OCI-LY1 (cell line): ENCODE results near the gene CYP20A1.
"Not testable (repeated sequence)": the region's sequence is repeated elsewhere in the genome, so short reads cannot be mapped to it uniquely, and the experiment has no call there.

ENCODE experiments used
- H2AFZ ChIP-seq: fragments of 200-600 bp; sonication (generic), shearing (Covaris generic); 2 replicates; pipeline ENCODE4 v1.6.0; 2014; ENCODE audit warnings: antibody characterized with exemption, mild to moderate bottlenecking, low read length
- H3F3A ChIP-seq: fragments of 200-600 bp; sonication (generic), shearing (Covaris generic); 2 replicates; pipeline ENCODE4 v1.6.0; 2014; ENCODE audit warnings: mild to moderate bottlenecking, antibody characterized with exemption, low read length, moderate library complexity; ENCODE audit not compliant: insufficient read depth
- H3K27ac ChIP-seq: fragments of 200-600 bp; sonication (generic); 2 replicates; pipeline ENCODE4 v1.5.1; 2014; ENCODE audit warnings: low read length, mixed run types, mild to moderate bottlenecking, low read depth; ENCODE audit not compliant: poor library complexity, severe bottlenecking
- H3K27me3 ChIP-seq: fragments of 200-600 bp; sonication (generic); 2 replicates; pipeline ENCODE4 v1.6.0; 2014; ENCODE audit warnings: antibody characterized with exemption, mild to moderate bottlenecking, low read length, moderate library complexity; ENCODE audit not compliant: insufficient read depth
- H3K36me3 ChIP-seq: fragments of 200-600 bp; sonication (generic); 2 replicates; pipeline ENCODE4 v1.6.1; 2014; ENCODE audit warnings: mild to moderate bottlenecking, antibody characterized with exemption, low read length, moderate library complexity, mixed read lengths; ENCODE audit not compliant: insufficient read depth
- H3K4me1 ChIP-seq: fragments of 200-600 bp; sonication (generic); 2 replicates; pipeline ENCODE4 v1.5.1; 2014; ENCODE audit warnings: mild to moderate bottlenecking, low read length, moderate library complexity; ENCODE audit not compliant: insufficient read depth, severe bottlenecking
- H3K4me2 ChIP-seq: fragments of 200-600 bp; sonication (generic), shearing (Covaris generic); 2 replicates; pipeline ENCODE4 v1.6.1; 2014; ENCODE audit warnings: low read length
- H3K4me3 ChIP-seq: fragments of 200-600 bp; sonication (generic); 2 replicates; pipeline ENCODE4 v1.5.1; 2014; ENCODE audit warnings: low read length, low read depth, mild to moderate bottlenecking, mixed read lengths; ENCODE audit not compliant: poor library complexity, severe bottlenecking
- H3K79me2 ChIP-seq: fragments of 200-600 bp; shearing (Covaris generic); 2 replicates; pipeline ENCODE4 v1.6.1; 2016; ENCODE audit warnings: mixed run types, low read length, mixed read lengths; ENCODE audit not compliant: insufficient read depth
- H3K9ac ChIP-seq: fragments of 200-600 bp; sonication (generic), shearing (Covaris generic); 2 replicates; pipeline ENCODE4 v1.6.1; 2014; ENCODE audit warnings: mild to moderate bottlenecking, low read length, mixed read lengths
- H3K9me2 ChIP-seq: fragments of 200-600 bp; sonication (generic), shearing (Covaris generic); 2 replicates; pipeline ENCODE4 v1.6.1; 2014; ENCODE audit warnings: low read depth, mild to moderate bottlenecking, low read length, mixed read lengths
- H3K9me3 ChIP-seq: fragments of 200-600 bp; shearing (Covaris generic); 2 replicates; pipeline ENCODE4 v1.6.1; 2014; ENCODE audit warnings: low read length, mixed read lengths
- H4K20me1 ChIP-seq: fragments of 200-600 bp; sonication (generic), shearing (Covaris generic); 2 replicates; pipeline ENCODE4 v1.6.0; 2016; ENCODE audit warnings: mild to moderate bottlenecking, low read length; ENCODE audit not compliant: insufficient read depth
- CTCF ChIP-seq: fragments of 200-600 bp; sonication (generic), shearing (Covaris generic); IDR thresholded peaks from 2 replicates; pipeline ENCODE4 v1.5.1; 2017; ENCODE audit warnings: mild to moderate bottlenecking, antibody characterized with exemption, low read length, moderate library complexity, mixed read lengths
- EZH2 ChIP-seq: fragments of 200-600 bp; sonication (generic), shearing (Covaris generic); IDR thresholded peaks from 2 replicates; pipeline ENCODE4 v1.8.0; 2017; ENCODE audit warnings: borderline replicate concordance, mixed run types, mild to moderate bottlenecking, antibody characterized with exemption, low read length, moderate library complexity, mixed read lengths

The CYP20A1 gene

DNA sequence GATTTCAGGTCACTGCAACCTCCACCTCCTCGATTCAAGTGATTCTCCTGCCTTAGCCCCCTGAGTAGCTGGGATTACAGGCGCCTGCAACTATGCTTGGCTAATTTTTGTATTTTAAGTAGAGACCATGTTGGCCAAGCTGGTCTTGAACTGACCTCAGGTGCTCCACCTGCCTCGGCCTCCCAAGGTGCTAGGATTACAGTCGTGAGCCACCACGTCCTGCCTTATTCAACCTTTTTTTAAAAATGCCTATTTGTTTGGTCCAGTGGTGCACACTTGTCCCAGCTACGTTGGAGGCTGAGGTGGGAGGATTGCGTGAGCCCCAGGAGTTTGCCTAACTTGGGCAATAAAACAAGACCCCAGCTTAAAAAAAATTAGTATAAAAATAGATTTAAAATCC is 43.3 kb downstream of the CYP20A1 start:
- Histone ChIP-seq H3K4me1 (no peaks in the 10 kb centered on the region), H2AFZ (no peak overlapping the region), H3K4me2 (no peak overlapping the region), H3K36me3 (peaks cover 26% of the 10 kb centered on the region; the same call in 1 of the 2 replicates), H3K9me3 (no peaks in the 10 kb centered on the region), H3K27ac (no peak overlapping the region), H3F3A (no peaks in the 10 kb centered on the region), H3K27me3 (no peaks in the 10 kb centered on the region), H4K20me1 (no peaks in the 10 kb centered on the region), H3K9ac (no peak overlapping the region), H3K79me2 (no peaks in the 10 kb centered on the region), H3K4me3 (no peak overlapping the region), H3K9me2 (no peaks in the 10 kb centered on the region)
- TF ChIP-seq EZH2 (no peak), CTCF (no peak)

- H3K36me3 ChIP-seq, result peaks cover 7% of the 10 kb centered on the region; the same call in 1 of the 2 replicates
Observed at GRCh38 chr2:203286532-203286931, 47.7 kb downstream of the CYP20A1 start.

GRCh38 chr2:203301667-203302066 is 62.8 kb downstream of the CYP20A1 start:
- no peaks in the 10 kb centered on the region for H3K36me3 ChIP-seq
- no peak overlapping the region for H3K27ac ChIP-seq
- H3K9me2 ChIP-seq, result no peaks in the 10 kb centered on the region
- H2AFZ ChIP-seq, result no peak overlapping the region
- H3K4me3 ChIP-seq, result no peak overlapping the region
- no peaks in the 10 kb centered on the region for H3K27me3 ChIP-seq
- no peak for TF ChIP-seq CTCF
- TF ChIP-seq EZH2, result no peak
- no peaks in the 10 kb centered on the region for H3K4me1 ChIP-seq
- H3K9me3 ChIP-seq, result no peaks in the 10 kb centered on the region
- no peaks in the 10 kb centered on the region for H3K79me2 ChIP-seq
- no peaks in the 10 kb centered on the region for H3F3A ChIP-seq
- H4K20me1 ChIP-seq, result no peaks in the 10 kb centered on the region
- H3K4me2 ChIP-seq, result no peak overlapping the region
- H3K9ac ChIP-seq, result no peak overlapping the region

More at GRCh38 chr2:203286532-203286931, 47.7 kb downstream of the CYP20A1 start:
- no peaks in the 10 kb centered on the region for H3K9me2 ChIP-seq
- H3K79me2 ChIP-seq, result no peaks in the 10 kb centered on the region
- H4K20me1 ChIP-seq, result no peaks in the 10 kb centered on the region
- no peak for TF ChIP-seq EZH2
- no peak for TF ChIP-seq CTCF
- H3K9me3 ChIP-seq, result no peaks in the 10 kb centered on the region
- H3K4me3 ChIP-seq, result no peak overlapping the region
- H3K4me2 ChIP-seq, result no peak overlapping the region
- no peak overlapping the region for H3K9ac ChIP-seq
- H3K4me1 ChIP-seq, result no peaks in the 10 kb centered on the region
- no peaks in the 10 kb centered on the region for H3K27me3 ChIP-seq
- no peaks in the 10 kb centered on the region for H3F3A ChIP-seq
- no peak overlapping the region for H2AFZ ChIP-seq
- H3K27ac ChIP-seq, result no peak overlapping the region

DNA sequence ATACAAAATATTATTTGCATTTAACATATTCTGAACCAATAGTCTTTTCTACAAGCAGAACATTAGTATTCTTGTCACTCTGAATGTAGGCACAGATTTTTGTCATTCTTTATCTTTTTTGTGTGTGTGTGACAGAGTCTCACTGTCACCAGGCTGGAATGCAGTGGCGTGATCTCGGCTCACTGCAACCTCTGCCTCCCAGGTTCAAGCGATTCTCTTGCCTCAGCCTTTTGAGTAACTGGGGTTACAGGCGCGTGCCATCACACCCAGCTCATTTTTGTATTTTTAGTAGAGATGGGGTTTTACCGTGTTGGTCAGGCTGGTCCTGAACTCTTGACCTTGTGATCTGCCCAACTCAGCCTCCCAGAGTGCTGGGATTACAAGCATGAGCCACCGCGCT is 63.8 kb downstream of the CYP20A1 start:
- H3K27ac ChIP-seq, H3K4me1 ChIP-seq, H4K20me1 ChIP-seq, H3K4me2 ChIP-seq, H3K9me3 ChIP-seq, H2AFZ ChIP-seq, H3K9me2 ChIP-seq, H3K36me3 ChIP-seq, H3K27me3 ChIP-seq, H3K4me3 ChIP-seq, H3K79me2 ChIP-seq, H3K9ac ChIP-seq, H3F3A ChIP-seq: not testable (repeated sequence)
